IPS DF 6.9 (cell line): ENCODE data around the gene GFY.

Source experiments
- DNase-seq: peaks from one replicate; pipeline ENCODE4 v3.0.0-alpha.2; 2013; ENCODE audit warnings: low read depth, low spot score
- H3K27ac ChIP-seq: one replicate; pipeline ENCODE4 v1.5.1; 2013; ENCODE audit warnings: low read length, control low read depth
- H3K27me3 ChIP-seq: 2 replicates; pipeline ENCODE4 v1.6.1; 2013; ENCODE audit warnings: mild to moderate bottlenecking, low read length; ENCODE audit not compliant: control insufficient read depth, insufficient read depth
- H3K36me3 ChIP-seq: 2 replicates; pipeline ENCODE4 v1.6.1; 2013; ENCODE audit warnings: low read length; ENCODE audit not compliant: control insufficient read depth, insufficient read depth
- H3K4me1 ChIP-seq: 2 replicates; pipeline ENCODE4 v1.6.1; 2013; ENCODE audit warnings: low read length; ENCODE audit not compliant: control insufficient read depth, insufficient read depth
- H3K4me3 ChIP-seq: 2 replicates; pipeline ENCODE4 v1.5.1; 2013; ENCODE audit warnings: mild to moderate bottlenecking, low read length
- H3K9me3 ChIP-seq: 2 replicates; pipeline ENCODE4 v1.6.1; 2013; ENCODE audit warnings: low read length, inconsistent platforms; ENCODE audit not compliant: control insufficient read depth, insufficient read depth
- WGBS: extraction: QIAGEN DNeasy Blood & Tissue Kit; methylation state at CpG from one replicate; pipeline ENCODE4 v1.1.7; 2013; ENCODE audit warnings: mixed read lengths, missing lambda C conversion rate; ENCODE audit not compliant: insufficient read length, insufficient coverage; 5-methylcytosine and 5-hydroxymethylcytosine counted together

Gene GFY, protein sequence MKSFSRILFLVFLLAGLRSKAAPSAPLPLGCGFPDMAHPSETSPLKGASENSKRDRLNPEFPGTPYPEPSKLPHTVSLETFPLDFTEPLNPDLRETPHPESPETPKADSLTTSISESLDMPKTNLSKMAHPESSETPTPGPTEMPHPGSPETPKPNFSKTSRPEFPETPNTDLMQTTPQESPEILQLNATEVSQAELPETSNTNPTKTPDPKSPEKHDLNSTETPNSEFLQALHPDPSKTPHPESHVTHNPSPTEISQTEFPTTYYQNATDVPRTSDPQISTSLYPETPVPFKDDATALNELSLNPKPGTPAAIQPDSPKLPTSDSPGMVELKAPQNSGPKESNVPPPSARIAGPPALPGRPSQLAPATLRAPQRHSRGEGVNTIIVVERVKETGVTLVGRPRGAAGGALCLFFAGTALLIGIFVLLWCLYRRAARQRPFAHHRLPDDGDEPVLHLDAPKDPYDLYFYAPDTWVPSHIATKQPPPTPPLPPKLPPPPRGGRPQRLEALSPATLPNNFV

GRCh38 chr19:49425178-49425577, at the start of gene GFY:
GFY (plus strand) TSS chr19:49425388; CDS start chr19:49426431, 1,043 bp downstream.
- H3K27me3 ChIP-seq: peaks cover 24% of the 10 kb centered on the region
- no CpG with 5 or more reads among the region's 7 CpGs for WGBS
- DNase-seq: no peak
- no peaks in the 10 kb centered on the region for H3K9me3 ChIP-seq
- H3K4me1 ChIP-seq: peaks cover 13% of the 10 kb centered on the region
- H3K27ac ChIP-seq: no peak within 1 kb of the TSS
- H3K36me3 ChIP-seq: no peaks in the 10 kb centered on the region
- H3K4me3 ChIP-seq: peak within 1 kb of the TSS; percentile 2; the same call in 1 of the 2 replicates

DNA sequence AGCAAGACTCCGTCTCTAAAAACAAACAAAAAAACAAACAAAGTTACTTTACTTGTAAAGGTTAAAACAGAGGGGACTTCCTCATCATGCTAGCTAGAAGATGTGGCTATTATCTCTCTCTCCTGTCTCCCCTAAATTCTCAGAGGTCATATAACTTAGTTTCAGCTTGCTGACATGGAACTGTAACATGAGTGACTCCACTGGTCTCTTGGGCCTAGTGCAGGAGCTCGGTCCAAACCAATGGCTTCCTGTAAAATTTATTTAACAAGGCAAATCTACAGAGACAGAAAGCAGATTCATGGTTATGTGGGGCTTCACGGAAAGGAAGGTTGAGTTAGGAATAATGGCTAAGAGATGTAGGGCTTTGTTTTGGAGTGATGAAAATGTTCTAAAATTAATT, 46.7 kb upstream of the GFY start:
- no peak overlapping the region for H3K4me3 ChIP-seq
- no peak overlapping the region for H3K27ac ChIP-seq
- no peaks in the 10 kb centered on the region for H3K9me3 ChIP-seq
- H3K36me3 ChIP-seq: no peaks in the 10 kb centered on the region
- WGBS: no CpG with 5 or more reads among the region's 3 CpGs
- no peaks in the 10 kb centered on the region for H3K4me1 ChIP-seq
- no peaks in the 10 kb centered on the region for H3K27me3 ChIP-seq
- no peak for DNase-seq

DNA sequence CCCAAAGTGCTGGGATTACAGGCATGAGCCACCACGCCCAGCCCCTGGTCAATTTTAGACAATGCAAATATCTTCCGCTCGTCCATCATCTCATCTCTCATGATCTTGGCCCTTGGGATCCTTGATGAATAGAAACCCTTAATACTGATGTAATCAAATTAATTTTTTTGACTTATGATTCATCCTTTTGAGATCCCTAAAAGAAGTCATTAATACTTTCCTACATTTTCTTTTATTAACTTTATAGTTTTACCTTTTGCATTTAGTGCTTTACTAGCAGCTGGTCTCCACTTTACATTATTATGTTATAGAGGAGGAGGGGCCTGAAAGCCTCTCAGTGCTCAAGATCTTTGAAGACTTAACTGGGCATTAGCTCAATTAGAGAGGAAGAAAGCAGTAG, 44.8 kb upstream of the GFY start:
- Histone ChIP-seq H3K9me3 (no peaks in the 10 kb centered on the region), H3K27ac (no peak overlapping the region), H3K36me3 (no peaks in the 10 kb centered on the region), H3K27me3 (no peaks in the 10 kb centered on the region), H3K4me3 (no peak overlapping the region), H3K4me1 (no peaks in the 10 kb centered on the region)
- no CpG with 5 or more reads among the region's 3 CpGs for WGBS
- no peak for DNase-seq

DNA sequence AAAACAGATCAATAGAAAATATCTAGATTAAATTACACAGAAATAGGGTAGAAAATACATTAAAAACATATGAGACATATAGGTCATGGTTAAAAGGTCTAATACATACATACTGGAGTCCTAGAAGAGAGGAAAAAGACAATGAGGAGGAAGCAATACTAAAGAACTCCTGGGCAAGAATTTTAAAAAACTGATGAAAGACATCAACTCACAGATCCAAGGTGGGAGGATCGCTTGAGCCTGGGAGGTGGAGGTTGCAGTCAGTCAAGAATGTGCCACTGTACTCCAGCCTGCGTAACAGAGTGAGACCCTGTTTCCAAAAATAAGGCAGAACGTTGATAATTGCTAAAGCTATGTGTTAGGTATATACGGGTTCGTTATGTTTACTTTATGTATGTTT, 42.5 kb upstream of the GFY start:
- Histone ChIP-seq H3K27ac (no peak overlapping the region), H3K9me3 (no peaks in the 10 kb centered on the region), H3K4me3 (no peak overlapping the region), H3K36me3 (no peaks in the 10 kb centered on the region), H3K4me1 (no peaks in the 10 kb centered on the region), H3K27me3 (no peaks in the 10 kb centered on the region)
- DNase-seq: no peak
- WGBS: 100% methylated on average over 2 of the region's 5 CpGs

DNA sequence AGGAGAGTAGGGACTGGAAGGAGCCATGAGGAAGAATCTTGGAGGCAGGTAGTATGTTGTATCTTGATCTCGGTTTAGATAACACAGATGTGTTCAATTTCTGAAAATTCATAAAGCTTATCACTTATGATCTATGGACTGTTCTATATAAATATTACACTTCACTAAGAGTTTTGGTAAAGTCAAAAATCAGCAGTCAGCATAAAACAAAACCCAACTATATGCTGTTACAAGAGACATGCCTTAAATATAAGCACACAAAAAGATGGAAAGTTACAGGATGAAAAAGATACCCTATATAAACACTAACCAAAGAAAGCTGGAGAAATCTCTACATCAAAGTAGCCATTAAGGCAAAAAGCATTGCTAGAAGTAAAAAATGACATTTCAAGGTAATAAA, 41.6 kb upstream of the GFY start:
- no CpG with 5 or more reads among the region's 1 CpG for WGBS

GRCh38 chr19:49387936-49388372, 37.2 kb upstream of the GFY start, which contains the start of gene KASH5:
KASH5 (plus strand) TSS chr19:49388249; CDS start chr19:49390884, 2,635 bp downstream.
- no CpG with 5 or more reads among the region's 40 CpGs for WGBS
- Histone ChIP-seq H3K4me1 (no peaks in the 10 kb centered on the region; the same call in 1 of the 2 replicates), H3K27ac (no peak within 1 kb of the TSS), H3K27me3 (no peaks in the 10 kb centered on the region), H3K4me3 (no peak within 1 kb of the TSS), H3K9me3 (no peaks in the 10 kb centered on the region), H3K36me3 (no peaks in the 10 kb centered on the region)
- no peak for DNase-seq

More for the DNA sequence above, 41.6 kb upstream of the GFY start:
- no peak overlapping the region for H3K4me3 ChIP-seq
- no peak overlapping the region for H3K27ac ChIP-seq
- H3K9me3 ChIP-seq: no peaks in the 10 kb centered on the region
- no peaks in the 10 kb centered on the region for H3K27me3 ChIP-seq
- no peaks in the 10 kb centered on the region for H3K36me3 ChIP-seq
- DNase-seq: no peak
- no peaks in the 10 kb centered on the region; the same call in 1 of the 2 replicates for H3K4me1 ChIP-seq

GRCh38 chr19:49389406-49389805, 35.8 kb upstream of the GFY start:
- H3K9me3 ChIP-seq: no peaks in the 10 kb centered on the region
- WGBS: no CpG with 5 or more reads among the region's 20 CpGs
- H3K4me3 ChIP-seq: no peak overlapping the region
- H3K27me3 ChIP-seq: no peaks in the 10 kb centered on the region
- no peaks in the 10 kb centered on the region for H3K36me3 ChIP-seq
- no peak for DNase-seq
- H3K4me1 ChIP-seq: no peaks in the 10 kb centered on the region; the same call in 1 of the 2 replicates
- no peak overlapping the region for H3K27ac ChIP-seq

GRCh38 chr19:49390131-49390928, 34.9 kb upstream of the GFY start:
- WGBS: no CpG with 5 or more reads among the region's 26 CpGs
- H3K4me3 ChIP-seq: no peak overlapping the region
- DNase-seq: no peak

DNA sequence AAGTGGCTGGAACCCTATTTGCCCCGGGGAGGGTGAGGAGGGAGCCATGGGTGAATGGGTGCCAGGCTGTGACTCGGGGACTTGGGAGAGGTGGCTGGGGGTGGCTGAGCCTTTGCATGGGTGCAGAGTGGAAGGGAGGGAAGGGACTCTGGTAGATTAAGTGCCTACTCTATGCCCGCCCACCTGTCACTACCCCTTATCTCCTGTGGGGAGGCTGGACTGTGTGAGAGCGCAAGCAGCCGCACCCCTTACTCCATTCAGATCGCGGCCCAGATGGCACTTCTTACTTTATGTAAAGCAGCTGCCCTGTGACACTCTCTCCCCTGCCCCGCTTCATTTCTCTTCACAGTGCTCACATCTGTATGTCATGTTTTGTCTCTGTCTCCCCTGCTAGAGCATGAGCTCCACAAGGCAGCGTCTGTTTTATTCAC, 34.2 kb upstream of the GFY start:
- Histone ChIP-seq H3K9me3 (no peaks in the 10 kb centered on the region), H3K27ac (no peak overlapping the region), H3K4me3 (no peak overlapping the region), H3K27me3 (no peaks in the 10 kb centered on the region), H3K4me1 (no peaks in the 10 kb centered on the region; the same call in 1 of the 2 replicates), H3K36me3 (no peaks in the 10 kb centered on the region)
- WGBS: no CpG with 5 or more reads among the region's 9 CpGs
- no peak for DNase-seq

More at GRCh38 chr19:49390131-49390928, 34.9 kb upstream of the GFY start:
- no peaks in the 10 kb centered on the region for H3K27me3 ChIP-seq
- H3K36me3 ChIP-seq: no peaks in the 10 kb centered on the region
- H3K27ac ChIP-seq: no peak overlapping the region
- no peaks in the 10 kb centered on the region for H3K9me3 ChIP-seq
- H3K4me1 ChIP-seq: no peaks in the 10 kb centered on the region; the same call in 1 of the 2 replicates
